Measurements from ENCODE around the gene SCNN1G.

Gene SCNN1G

GRCh38 chr16:23155445-23156049 is 27.0 kb upstream of the SCNN1G start:
- DNase-seq = peak in 1 of 2 donors; percentile 4

DNA sequence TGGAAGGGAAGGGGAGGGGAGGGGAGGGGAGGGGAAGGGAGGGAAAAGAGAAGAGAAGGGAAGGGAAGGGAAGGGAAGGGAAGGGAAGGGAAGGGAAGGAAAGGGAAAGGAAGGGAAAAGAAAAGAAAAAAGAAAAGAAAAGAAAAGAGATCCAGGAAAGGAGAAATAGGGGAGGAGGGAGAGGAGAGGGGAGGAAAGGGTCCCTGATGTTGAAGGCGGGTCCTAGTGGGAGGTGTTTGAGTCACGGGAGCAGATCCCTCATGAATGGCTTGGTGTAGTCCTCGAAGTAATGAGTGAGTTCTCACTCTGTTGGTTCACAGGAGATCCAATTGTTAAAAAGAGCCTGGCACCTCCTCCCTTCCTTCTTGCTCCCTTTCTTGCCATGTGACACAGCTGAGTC is 26.4 kb upstream of the SCNN1G start:
- DNase-seq = no peak

- no peak for DNase-seq
Observed at GRCh38 chr16:23156946-23157460, 25.5 kb upstream of the SCNN1G start.

DNA sequence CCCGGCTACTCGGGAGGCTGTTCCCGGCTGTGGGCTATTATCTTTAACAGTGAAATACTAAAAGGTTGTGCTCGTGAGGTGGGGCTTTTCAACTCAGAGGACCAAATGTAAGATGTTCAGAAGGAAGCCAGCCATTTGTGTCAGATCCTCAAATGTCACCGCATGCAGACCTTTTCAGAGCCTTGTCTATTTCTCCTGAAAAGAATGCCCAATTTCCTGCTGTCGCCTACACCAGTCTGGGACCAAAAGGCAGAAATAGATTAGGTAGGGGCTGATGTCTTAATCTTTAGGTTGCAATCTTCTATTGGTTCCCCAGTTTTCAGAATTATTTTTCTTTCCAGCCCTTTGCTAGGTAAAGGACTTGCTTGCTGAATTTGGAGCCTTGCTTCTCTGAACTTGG is 24.4 kb upstream of the SCNN1G start:
- no peak for DNase-seq

DNA sequence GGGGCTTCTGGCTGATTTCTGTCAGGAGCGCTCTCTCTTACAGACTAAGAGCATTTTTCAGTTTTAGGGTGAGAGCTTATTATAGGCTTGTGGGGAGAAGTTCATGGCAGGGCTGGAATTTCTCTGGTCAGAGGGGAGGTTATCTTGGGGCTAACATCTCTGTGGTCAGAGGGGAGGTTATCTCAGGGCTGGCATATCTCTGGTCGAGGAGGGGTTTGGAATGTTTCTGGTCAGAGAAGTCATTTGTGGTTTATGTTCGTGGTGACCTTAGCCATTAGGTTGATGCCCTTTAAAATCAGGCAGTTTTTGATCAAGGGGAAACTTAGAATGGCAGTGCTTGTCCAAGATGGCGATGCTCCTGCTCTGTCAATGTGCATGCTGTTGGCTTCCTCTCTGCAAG is 22.5 kb upstream of the SCNN1G start:
- DNase-seq = no peak

DNA sequence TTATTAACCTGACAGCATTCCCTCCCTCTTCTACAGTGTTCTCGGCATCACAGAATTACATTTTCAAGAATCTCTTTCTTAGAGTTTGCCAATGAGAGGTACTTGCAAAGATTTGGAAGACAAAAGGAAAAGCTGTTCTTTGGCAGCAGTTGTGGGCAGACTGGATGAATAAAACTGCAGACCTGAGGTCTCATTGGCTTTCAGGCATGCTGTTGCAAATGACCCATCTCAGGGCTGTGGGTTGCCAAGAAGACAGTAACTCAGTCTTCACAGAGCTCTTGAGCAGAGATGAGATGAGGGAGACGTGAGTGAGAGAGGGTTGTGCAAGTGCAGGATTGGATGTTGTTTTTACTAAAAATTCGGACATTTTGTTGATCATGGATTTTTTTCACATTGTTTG is 22.0 kb upstream of the SCNN1G start:
- no peak for DNase-seq

DNA sequence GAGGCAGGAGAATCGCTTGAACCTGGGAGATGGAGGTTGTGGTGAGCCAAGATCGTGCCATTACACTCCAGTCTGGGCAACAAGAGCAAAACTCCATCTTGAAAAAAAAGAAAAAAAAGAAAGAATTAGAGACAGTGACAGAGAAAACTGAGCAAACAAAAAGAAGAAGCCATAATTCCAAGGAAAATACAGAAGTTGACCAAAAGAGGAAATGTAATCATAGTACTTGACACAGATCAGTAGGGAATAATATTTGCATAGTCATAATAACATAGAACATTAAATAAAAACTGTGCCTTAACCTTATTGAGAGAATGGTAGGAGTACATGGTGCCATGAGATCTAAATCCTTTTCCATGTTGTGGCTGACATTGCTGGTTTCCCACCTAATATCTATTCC is 18.6 kb upstream of the SCNN1G start:
- DNase-seq = no peak

DNA sequence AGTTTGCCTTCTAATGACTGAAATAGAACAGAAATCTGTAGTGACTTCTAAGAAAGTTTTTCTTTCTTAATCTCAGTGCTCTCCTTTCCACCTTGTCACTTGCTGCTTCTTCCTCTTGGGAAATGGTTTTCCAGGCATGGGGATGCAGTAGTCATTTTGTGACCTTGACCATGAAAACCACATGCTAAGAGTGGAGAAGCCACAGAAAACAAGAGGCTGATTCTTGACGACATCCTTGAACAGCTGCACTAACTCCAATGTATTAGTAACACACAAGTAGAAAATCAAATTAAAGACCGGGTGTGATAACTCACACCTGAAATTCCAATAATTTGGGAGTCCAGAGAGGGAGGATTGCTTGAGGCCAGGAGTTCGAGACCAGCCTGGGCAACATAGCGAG is 17.8 kb upstream of the SCNN1G start:
- no peak for DNase-seq

DNA sequence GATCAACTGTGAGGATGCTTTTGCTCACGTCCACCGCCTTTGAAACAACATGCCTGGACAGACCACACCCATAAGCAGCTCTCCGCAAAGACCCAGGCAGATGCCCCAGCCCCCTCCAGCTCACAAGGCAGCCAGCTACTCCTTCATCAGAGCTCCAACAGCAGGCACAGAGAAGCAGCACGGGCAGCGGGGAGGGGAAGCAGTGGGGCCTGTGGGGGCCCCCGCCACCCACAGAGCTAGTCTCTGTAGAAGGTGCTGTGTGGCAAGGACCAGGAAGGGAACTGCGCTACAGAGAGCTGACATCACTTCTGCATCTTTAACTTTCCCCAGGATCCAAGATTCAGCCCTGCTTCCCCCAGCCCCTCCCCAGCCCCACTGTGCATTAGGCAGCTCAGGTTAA is 10.0 kb upstream of the SCNN1G start:
- DNase-seq = no peak

DNA sequence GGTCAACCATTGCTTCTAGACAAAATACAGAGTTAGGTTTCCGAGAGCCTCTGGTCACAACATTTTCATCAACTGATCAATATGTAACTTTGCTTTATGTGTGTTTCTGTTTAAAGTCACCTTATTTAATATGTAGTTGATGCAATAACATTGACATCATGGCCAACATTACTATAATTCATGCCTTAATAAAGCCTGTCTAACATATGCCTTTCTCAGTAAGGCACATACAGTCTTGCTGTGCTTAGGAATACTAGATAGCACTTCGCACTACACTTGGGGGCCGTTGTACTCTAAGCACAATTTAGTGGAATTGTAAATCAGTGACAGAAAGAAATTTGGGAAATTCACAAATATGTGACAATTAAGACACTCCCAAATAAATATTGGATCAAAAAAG is 9.6 kb upstream of the SCNN1G start:
- no peak for DNase-seq

- no peak for DNase-seq
Observed at GRCh38 chr16:23174622-23175021, 7.9 kb upstream of the SCNN1G start.

DNA sequence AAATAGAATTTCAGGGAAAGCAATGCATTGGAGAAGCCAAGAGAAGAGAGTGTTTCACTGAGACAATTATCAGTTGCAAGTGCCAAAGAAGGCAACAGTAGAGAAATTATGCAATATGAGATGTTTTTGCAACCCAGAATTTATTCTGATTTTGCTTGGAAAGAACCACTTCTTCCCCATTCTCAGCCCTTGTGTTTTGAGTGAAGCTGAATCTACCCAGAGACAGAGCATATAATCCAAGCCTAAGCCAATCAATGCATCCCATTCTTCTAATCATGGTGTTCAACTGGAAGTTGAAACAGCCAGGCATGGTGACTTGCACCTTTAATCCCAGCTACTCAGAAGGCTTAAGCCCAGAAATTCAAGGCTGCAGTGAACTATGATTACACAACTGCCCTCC is 6.9 kb upstream of the SCNN1G start:
- DNase-seq = no peak

GRCh38 chr16:23181506-23181905 is 1.0 kb upstream of the SCNN1G start:
- DNase-seq = no peak

DNA sequence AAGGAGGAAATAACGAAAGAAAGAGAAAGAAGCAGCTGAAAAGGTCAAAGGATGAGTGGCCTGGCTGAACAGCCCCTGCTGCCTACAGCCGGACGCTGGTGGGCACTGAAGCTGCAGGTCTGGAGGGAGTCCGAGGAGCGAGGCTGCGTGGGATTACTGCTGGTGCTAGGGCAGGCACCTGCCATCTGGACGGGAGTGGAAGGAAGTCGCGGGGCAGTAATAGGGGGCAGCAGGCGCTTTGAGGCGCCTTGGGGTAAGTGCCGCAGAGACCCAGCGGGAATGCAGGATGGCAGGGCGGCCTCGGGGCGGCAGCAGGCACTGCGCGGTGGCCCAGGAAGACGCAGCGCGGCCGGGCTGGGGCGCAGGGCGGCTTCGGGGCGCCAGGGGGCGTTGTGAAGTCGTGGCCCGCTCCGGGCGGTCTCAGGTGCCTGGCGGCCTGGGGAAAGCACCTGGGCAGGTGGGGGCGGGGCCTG is 303 bp upstream of the SCNN1G start:
- peak; percentile 67 to 81 for DNase-seq

- DNase-seq = no peak
Observed at GRCh38 chr16:23183543-23183862, 958 bp downstream of the SCNN1G start.

DNA sequence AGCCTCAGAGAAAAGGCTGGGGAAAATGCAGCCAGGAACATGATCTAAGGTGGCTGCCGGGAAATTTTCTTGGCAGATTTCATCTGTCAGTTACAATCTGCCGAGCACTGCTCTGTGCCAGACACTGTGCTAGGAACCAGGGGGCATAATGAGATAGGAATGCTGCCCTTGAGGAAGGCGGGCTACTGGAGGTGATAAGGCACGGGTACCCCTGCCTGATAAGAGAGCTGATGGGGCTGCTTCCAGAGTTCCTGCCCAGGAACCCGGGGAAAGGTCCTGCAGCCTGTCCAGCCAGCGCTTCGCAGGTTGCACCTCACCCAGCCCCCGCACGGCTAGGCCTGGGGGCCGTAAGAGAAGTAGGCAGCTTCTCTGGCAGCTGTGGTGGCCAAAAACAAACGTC is 3.1 kb downstream of the SCNN1G start:
- DNase-seq = no peak

- no peak for DNase-seq
Observed at GRCh38 chr16:23186171-23186570, 3.6 kb downstream of the SCNN1G start.

DNA sequence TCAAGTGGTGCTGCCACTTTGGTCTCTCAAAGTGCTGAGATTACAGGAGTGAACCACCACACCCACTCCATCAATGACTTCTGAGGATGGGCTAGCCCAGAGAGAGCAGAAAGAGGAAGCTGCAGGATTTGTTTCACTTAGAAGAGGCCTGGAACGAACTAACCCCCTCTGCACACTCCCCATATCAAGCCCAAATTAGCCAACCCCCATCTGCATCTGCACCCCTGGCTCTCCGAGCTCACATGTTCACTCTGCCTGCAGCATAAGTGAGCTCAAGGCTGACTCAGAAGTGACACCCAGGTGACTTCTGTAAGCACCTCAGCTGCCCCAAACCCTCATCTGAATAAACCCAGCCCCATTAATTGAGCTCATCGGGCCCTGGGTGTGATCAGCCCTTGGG is 4.8 kb downstream of the SCNN1G start:
- DNase-seq = no peak

DNA sequence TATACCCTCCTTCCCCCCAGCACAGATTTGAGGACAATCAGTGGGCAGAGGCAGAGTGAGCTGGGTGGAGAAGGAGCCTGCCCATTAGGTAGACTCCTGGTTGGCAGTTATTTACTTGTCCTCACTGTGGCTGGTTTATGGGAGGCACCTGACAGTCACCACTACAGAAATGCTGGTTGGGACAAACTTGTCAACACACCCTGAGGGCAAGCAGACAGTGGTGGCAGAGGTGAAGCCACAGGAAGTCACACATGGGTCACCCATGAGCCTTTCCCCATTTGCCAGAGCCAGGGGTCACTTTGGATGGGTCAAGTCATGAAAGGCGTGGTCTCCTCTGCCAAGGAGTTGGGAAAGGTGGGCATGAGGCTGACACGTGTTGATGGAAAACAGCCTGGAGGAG is 6.4 kb downstream of the SCNN1G start:
- DNase-seq = no peak

- no peak for DNase-seq
Observed at GRCh38 chr16:23194497-23195221, 12.1 kb downstream of the SCNN1G start.

- no peak for DNase-seq
Observed at GRCh38 chr16:23195366-23195978, 12.9 kb downstream of the SCNN1G start.

DNA sequence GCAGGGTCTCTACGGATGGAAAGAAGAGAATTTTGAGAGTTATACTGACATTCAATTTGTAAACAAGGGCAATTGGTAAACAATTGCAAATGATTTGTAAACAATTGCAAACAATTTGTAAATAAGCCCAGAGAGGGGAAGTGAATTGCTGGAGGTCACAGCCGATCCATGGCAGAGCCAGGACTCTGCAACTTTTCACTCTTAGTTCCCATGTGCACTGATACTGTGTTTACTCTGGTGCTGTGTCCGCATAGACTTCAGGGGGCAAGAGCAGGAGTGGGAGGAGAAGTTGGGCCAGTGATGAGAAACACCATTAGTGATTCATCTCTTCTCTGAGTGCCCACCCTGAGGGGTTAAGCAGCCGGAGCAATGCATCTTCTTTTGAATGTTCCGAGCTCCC is 14.0 kb downstream of the SCNN1G start:
- DNase-seq = no peak

DNA sequence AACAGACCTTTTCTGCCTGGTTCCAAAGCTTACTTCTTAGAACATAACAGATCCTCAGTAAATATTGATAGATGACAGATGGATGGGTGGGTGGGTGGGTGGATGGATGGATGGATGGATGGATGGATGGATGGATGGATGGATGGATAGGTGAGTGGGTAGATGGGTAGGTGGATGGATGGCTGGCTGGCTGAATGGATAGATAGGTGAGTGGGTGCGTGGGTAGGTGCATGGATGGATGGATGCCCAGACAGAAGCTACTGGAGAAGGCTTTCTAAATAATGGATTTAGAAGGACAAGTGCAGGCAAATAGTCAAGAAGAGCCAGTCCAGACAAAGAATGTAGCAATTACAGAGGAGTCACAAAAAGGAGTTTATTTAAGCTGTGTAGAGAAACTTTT is 19.6 kb downstream of the SCNN1G start:
- no peak for DNase-seq

DNA sequence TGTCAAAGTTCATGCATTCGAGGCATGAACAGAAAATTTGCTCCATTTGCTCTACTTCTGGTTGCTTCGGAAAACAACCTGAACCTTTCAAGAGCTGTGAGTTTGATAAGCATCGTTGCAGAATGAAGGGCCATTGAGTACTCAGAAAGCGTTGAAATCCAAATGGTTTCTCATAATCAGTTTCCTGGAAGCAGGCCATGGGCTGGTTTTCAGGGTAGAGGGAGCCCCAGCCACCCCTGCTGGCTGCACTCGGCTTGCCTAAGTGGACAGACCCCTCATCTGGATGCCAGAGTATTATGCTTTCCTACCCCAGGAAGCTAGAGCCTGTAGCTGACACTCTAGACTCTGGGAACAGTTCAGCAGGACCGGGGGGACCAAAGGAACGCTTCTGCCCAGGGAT is 24.4 kb downstream of the SCNN1G start:
- DNase-seq = no peak
